MCF 10A (cell line): Measurements from ENCODE around the gene PSMA6. TPM values are rescaled to one million over a fixed set of nuclear protein-coding genes. Genes with fewer than 3 reads are reported as not detected.

Source experiments
- BruUV-seq: library from RNA; stranded (reverse); fragments of 400-500 nt; replicated peaks from 2 replicates; lab custom pipeline; 2021; lab: Mats Ljungman, UMichigan
- CTCF ChIA-PET: fragments of 300-600 bp; sonication (Branson Sonifier 250); formaldehyde crosslinking; extraction: SDS; loops from one replicate; lab custom pipeline; 2021; ENCODE audit warnings: antibody characterized with exemption, inconsistent platforms; lab: Yijun Ruan, JAX
- POLR2A ChIA-PET: fragments of 300-600, 350-650 bp; sonication (Branson Sonifier 250); formaldehyde crosslinking; extraction: SDS; loops from one replicate; lab custom pipeline; 2020; ENCODE audit warnings: antibody characterized with exemption, inconsistent platforms; lab: Yijun Ruan, JAX
- DNase-seq: peaks from one replicate; pipeline ENCODE4 v3.0.0-alpha.2; 2018; ENCODE audit not compliant: unreplicated experiment
- H3K27ac Mint-ChIP-seq: one replicate; pipeline ENCODE4 v1.8.0; 2022; ENCODE audit warnings: mild to moderate bottlenecking, low read depth, mixed read lengths; ENCODE audit not compliant: unreplicated experiment
- H3K27me3 Mint-ChIP-seq: one replicate; pipeline ENCODE4 v1.8.0; 2022; ENCODE audit warnings: mixed read lengths; ENCODE audit not compliant: insufficient read depth, unreplicated experiment
- H3K36me3 Mint-ChIP-seq: one replicate; pipeline ENCODE4 v1.8.0; 2022; ENCODE audit warnings: mild to moderate bottlenecking, moderate library complexity, mixed read lengths; ENCODE audit not compliant: insufficient read depth, unreplicated experiment
- H3K4me1 Mint-ChIP-seq: one replicate; pipeline ENCODE4 v1.8.0; 2022; ENCODE audit warnings: mixed read lengths; ENCODE audit not compliant: insufficient read depth, unreplicated experiment
- H3K4me3 Mint-ChIP-seq: one replicate; pipeline ENCODE4 v1.8.0; 2022; ENCODE audit warnings: mild to moderate bottlenecking, moderate library complexity, mixed read lengths; ENCODE audit not compliant: unreplicated experiment
- H3K9me3 Mint-ChIP-seq: one replicate; pipeline ENCODE4 v1.8.0; 2022; ENCODE audit warnings: mixed read lengths; ENCODE audit not compliant: unreplicated experiment
- intact Hi-C: fragments of 100-400 bp; cut with micrococcal nuclease; formaldehyde crosslinking; loops from 2 replicates; pipeline ENCODE4 v1.14.1; 2022
- total RNA-seq: library from RNA; stranded (reverse); gene quantifications from 2 replicates; pipeline ENCODE4 v1.2.3, GENCODE V29; 2022
- TF ChIP-seq, protein P1 (sequence below): fragments of 200-600 bp; IDR thresholded peaks from one replicate; pipeline ENCODE4 v1.8.0; 2022; ENCODE audit warnings: antibody characterized with exemption, mild to moderate bottlenecking; ENCODE audit not compliant: unreplicated experiment

The PSMA6 gene
- total RNA-seq, 1 experiment from 2014 or later = 260 TPM

DNA sequence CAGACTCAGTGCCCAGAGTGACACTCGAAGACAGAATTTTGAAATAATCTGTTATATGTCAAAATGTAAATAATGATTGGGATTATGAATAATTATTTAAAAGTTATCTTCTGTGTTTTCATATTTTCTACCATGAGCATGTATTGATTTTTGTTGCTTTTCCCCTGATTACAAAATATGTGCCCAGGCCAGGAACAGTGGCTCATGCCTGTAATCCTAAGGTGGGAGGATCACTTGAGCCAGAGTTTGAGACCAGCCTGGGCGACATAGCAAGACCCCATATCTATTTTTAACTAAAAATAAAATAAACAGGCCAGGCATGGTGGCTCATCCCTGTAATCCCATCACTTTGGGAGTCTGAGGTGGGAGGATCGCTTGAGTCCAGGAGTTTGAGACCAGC is 13.5 kb downstream of the PSMA6 start:
- ChIA-PET POLR2A (interaction anchor here (0.9 to 1.0 kb wide), 3 partner anchors 9 to 14 kb away, joined by 3 to 5 read pairs (median 4); partner anchors contain the start of gene PSMA6), CTCF (interaction anchor here (0.6 to 0.9 kb wide), 4 partner anchors 12 to 174 kb away, joined by 3 to 4 read pairs (median 4); no protein-coding TSS in a partner anchor)
- TF ChIP-seq, protein P1, sequence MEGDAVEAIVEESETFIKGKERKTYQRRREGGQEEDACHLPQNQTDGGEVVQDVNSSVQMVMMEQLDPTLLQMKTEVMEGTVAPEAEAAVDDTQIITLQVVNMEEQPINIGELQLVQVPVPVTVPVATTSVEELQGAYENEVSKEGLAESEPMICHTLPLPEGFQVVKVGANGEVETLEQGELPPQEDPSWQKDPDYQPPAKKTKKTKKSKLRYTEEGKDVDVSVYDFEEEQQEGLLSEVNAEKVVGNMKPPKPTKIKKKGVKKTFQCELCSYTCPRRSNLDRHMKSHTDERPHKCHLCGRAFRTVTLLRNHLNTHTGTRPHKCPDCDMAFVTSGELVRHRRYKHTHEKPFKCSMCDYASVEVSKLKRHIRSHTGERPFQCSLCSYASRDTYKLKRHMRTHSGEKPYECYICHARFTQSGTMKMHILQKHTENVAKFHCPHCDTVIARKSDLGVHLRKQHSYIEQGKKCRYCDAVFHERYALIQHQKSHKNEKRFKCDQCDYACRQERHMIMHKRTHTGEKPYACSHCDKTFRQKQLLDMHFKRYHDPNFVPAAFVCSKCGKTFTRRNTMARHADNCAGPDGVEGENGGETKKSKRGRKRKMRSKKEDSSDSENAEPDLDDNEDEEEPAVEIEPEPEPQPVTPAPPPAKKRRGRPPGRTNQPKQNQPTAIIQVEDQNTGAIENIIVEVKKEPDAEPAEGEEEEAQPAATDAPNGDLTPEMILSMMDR = no peak
- DNase-seq = no peak
- Mint-ChIP-seq H3K27me3 (no peaks in the 10 kb centered on the region), H3K9me3 (peaks cover 10% of the 10 kb centered on the region), H3K4me3 (no peak overlapping the region), H3K4me1 (peaks cover 21% of the 10 kb centered on the region), H3K27ac (no peak overlapping the region), H3K36me3 (peaks cover 74% of the 10 kb centered on the region)
- no TSS peak for BruUV-seq
- intact Hi-C loops = no loop called here

DNA sequence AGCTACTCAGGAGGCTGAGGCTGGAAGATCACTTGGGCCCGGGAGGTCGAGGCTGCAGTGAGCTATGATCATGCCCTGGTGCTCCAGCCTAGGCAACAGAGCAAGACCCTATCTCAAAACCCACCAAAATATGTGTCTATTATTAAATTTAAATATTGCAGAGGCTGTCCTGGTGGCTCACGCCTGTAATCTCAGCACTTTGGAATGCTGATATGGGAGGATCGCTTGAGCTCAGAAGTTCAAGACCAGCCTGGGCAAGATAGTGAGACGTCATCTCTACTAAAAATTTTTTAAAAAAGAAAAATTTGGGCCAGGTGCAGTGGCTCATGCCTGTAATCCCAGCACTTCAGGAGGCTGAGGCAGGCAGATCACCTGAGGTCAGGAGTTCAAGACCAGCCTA is 13.9 kb downstream of the PSMA6 start:
- BruUV-seq = no TSS peak
- intact Hi-C loops = no loop called here
- DNase-seq = no peak
- Mint-ChIP-seq H3K27ac (no peak overlapping the region), H3K9me3 (peaks cover 10% of the 10 kb centered on the region), H3K27me3 (no peaks in the 10 kb centered on the region), H3K4me1 (peaks cover 16% of the 10 kb centered on the region), H3K36me3 (peaks cover 74% of the 10 kb centered on the region), H3K4me3 (no peak overlapping the region)
- CTCF ChIA-PET = interaction anchor here (0.6 to 1.8 kb wide), 5 partner anchors 11 to 132 kb away, joined by 3 to 5 read pairs (median 3); no protein-coding TSS in a partner anchor
- POLR2A ChIA-PET = interaction anchor here (0.9 to 2.3 kb wide), 4 partner anchors 9 to 29 kb away, joined by 3 to 7 read pairs (median 4); partner anchors contain the start of gene PSMA6
- TF ChIP-seq, protein P1 = no peak

- ChIA-PET POLR2A (interaction anchor here (0.9 to 1.3 kb wide), 3 partner anchors 17 to 63 kb away, joined by 3 to 6 read pairs (median 3); no protein-coding TSS in a partner anchor), CTCF (interaction anchor here (0.6 to 0.7 kb wide), 2 partner anchors 8 to 12 kb away, joined by 3 read pairs; no protein-coding TSS in a partner anchor)
- Mint-ChIP-seq H3K4me1 (no peaks in the 10 kb centered on the region), H3K9me3 (no peaks in the 10 kb centered on the region), H3K4me3 (no peak overlapping the region), H3K36me3 (peaks cover 66% of the 10 kb centered on the region), H3K27ac (no peak overlapping the region), H3K27me3 (no peaks in the 10 kb centered on the region)
- no TSS peak for BruUV-seq
- intact Hi-C loops = no loop called here
- TF ChIP-seq, protein P1 = no peak
- no peak for DNase-seq
Measured at GRCh38 chr14:35317820-35318219, 25.6 kb downstream of the PSMA6 start.

DNA sequence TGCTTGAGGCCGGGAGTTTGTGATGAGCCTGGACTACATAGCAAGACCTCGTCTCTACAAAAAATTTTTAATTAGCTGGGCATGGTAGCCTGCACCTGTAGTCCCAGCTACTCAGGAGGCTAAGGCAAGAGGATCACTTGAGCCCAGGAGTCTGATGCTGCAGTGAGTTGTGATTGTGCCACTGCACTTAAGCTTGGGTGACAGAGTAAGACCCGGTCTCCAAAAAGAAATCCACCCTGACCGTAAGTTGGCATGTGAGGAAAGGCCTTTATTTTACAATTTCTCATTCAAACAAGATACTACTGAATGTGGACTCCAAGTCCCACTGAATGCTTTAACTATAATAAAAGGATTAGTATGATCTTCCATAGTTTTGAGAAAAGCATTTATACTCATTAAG is 27.3 kb downstream of the PSMA6 start:
- no peak overlapping the region for H3K4me3 Mint-ChIP-seq
- POLR2A ChIA-PET = interaction anchor here (0.8 to 1.1 kb wide), 3 partner anchors 13 to 27 kb away, joined by 3 to 5 read pairs (median 4); partner anchors contain the start of gene PSMA6
- no peak for DNase-seq
- CTCF ChIA-PET = interaction anchor here (1.2 kb wide), 1 partner anchor 69 kb away, joined by 3 read pairs; no protein-coding TSS in a partner anchor
- no peaks in the 10 kb centered on the region for H3K9me3 Mint-ChIP-seq
- no TSS peak for BruUV-seq
- peaks cover 49% of the 10 kb centered on the region for H3K36me3 Mint-ChIP-seq
- intact Hi-C loops = no loop called here
- TF ChIP-seq, protein P1 = no peak
- no peaks in the 10 kb centered on the region for H3K4me1 Mint-ChIP-seq
- H3K27me3 Mint-ChIP-seq = no peaks in the 10 kb centered on the region
- H3K27ac Mint-ChIP-seq = no peak overlapping the region
